ENCODE measurements around the gene MGAT2. TPM values are rescaled to one million over a fixed set of nuclear protein-coding genes. Genes with fewer than 3 reads are reported as not detected.

The MGAT2 gene
- total and polyA plus RNA-seq, 9 of the 15 experiments (the other 6 are each of a cell fraction or from before 2014, with no cell fraction given), result 0.03 to 33.3 (median 24.6) TPM; not detected in 1

DNA sequence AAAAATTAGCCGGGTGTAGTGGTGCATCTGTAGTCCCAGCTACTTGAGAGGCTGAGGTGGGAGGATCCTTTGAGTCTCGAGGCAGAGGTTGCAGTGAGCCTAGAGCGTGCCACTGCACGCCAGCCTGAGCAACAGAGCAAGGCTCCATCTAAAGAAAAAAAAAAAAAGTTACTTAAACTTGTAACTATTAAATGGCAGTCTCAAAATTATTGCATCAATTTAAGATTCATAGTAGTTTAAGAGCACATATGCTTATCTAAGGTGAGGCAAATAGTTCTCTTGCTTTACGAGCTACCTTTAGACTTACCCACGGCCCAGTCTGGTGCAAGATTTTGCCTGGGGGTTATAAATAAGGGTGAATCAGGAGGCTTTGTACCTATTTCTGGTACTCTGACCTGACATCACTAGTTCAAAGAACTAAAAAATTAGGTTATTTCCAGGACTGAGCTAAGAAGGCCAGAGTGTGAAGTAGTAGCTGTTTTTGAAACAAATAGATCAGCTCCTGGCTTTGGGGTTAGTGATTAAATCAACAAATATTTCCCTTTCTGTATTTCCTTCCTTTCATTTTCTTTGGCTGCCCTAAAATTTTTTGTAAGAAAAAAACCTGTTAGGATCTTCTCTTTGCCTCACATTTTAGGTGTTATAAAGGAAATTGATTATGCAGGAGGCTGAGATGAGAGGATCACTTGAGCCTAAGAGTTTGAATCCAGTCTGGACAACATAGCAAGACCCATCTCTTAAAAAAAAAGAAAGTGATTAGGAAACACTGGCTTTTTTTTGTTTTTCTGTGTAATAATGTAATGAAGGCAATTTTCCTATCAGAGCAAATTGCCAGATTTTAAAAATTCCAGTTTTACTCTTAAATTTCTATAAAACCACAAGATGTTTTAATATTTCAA lies 3.6 kb downstream of the MGAT2 start (continued):
- TF ChIP-seq, protein P1, sequence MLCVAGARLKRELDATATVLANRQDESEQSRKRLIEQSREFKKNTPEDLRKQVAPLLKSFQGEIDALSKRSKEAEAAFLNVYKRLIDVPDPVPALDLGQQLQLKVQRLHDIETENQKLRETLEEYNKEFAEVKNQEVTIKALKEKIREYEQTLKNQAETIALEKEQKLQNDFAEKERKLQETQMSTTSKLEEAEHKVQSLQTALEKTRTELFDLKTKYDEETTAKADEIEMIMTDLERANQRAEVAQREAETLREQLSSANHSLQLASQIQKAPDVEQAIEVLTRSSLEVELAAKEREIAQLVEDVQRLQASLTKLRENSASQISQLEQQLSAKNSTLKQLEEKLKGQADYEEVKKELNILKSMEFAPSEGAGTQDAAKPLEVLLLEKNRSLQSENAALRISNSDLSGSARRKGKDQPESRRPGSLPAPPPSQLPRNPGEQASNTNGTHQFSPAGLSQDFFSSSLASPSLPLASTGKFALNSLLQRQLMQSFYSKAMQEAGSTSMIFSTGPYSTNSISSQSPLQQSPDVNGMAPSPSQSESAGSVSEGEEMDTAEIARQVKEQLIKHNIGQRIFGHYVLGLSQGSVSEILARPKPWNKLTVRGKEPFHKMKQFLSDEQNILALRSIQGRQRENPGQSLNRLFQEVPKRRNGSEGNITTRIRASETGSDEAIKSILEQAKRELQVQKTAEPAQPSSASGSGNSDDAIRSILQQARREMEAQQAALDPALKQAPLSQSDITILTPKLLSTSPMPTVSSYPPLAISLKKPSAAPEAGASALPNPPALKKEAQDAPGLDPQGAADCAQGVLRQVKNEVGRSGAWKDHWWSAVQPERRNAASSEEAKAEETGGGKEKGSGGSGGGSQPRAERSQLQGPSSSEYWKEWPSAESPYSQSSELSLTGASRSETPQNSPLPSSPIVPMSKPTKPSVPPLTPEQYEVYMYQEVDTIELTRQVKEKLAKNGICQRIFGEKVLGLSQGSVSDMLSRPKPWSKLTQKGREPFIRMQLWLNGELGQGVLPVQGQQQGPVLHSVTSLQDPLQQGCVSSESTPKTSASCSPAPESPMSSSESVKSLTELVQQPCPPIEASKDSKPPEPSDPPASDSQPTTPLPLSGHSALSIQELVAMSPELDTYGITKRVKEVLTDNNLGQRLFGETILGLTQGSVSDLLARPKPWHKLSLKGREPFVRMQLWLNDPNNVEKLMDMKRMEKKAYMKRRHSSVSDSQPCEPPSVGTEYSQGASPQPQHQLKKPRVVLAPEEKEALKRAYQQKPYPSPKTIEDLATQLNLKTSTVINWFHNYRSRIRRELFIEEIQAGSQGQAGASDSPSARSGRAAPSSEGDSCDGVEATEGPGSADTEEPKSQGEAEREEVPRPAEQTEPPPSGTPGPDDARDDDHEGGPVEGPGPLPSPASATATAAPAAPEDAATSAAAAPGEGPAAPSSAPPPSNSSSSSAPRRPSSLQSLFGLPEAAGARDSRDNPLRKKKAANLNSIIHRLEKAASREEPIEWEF (CRISPR knock-in tag; IDR thresholded peaks at IDR 0.05), result no peak
- TF ChIP-seq JUN (IDR thresholded peaks at IDR 0.05; ENCODE audit: borderline replicate concordance, low read depth, low read length), result no peak
- TF ChIP-seq JUN (CRISPR knock-in tag; IDR thresholded peaks at IDR 0.05; ENCODE audit: borderline replicate concordance), result no peak
- TF ChIP-seq ELF2 (CRISPR knock-in tag; IDR thresholded peaks at IDR 0.05), result no peak
- TF ChIP-seq TAF9B (IDR thresholded peaks at IDR 0.05; ENCODE audit: partially characterized antibody), result no peak
- TF ChIP-seq, protein P2, sequence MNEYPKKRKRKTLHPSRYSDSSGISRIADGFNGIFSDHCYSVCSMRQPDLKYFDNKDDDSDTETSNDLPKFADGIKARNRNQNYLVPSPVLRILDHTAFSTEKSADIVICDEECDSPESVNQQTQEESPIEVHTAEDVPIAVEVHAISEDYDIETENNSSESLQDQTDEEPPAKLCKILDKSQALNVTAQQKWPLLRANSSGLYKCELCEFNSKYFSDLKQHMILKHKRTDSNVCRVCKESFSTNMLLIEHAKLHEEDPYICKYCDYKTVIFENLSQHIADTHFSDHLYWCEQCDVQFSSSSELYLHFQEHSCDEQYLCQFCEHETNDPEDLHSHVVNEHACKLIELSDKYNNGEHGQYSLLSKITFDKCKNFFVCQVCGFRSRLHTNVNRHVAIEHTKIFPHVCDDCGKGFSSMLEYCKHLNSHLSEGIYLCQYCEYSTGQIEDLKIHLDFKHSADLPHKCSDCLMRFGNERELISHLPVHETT (CRISPR knock-in tag; conservative IDR thresholded peaks at IDR 0.05 in 1 of 2, IDR thresholded peaks at IDR 0.05 in 1 of 2), result no peak
- TF ChIP-seq RBM25 (IDR thresholded peaks at IDR 0.05; ENCODE audit: low read depth, low read length, severe bottlenecking), result peak; percentile 86
- TF ChIP-seq GTF2A2 (tag; IDR thresholded peaks at IDR 0.05), result no peak
- no peak for TF ChIP-seq ZNF444 (CRISPR knock-in tag; IDR thresholded peaks at IDR 0.05)
- TF ChIP-seq DNMT1 (IDR thresholded peaks at IDR 0.05), result no peak
- no peak for TF ChIP-seq MBD1 (CRISPR knock-in tag; IDR thresholded peaks at IDR 0.05)
- no peak for TF ChIP-seq CGGBP1 (CRISPR knock-in tag; IDR thresholded peaks at IDR 0.05)
- TF ChIP-seq ZNF311 (CRISPR knock-in tag; IDR thresholded peaks at IDR 0.05), result no peak
- peak; percentile 47; the same call in 1 of the 2 replicates for TF ChIP-seq POLR2A (conservative IDR thresholded peaks at IDR 0.05)
- peak; percentile 85 for TF ChIP-seq ZNF121 (CRISPR knock-in tag; conservative IDR thresholded peaks at IDR 0.05)
- no peak for TF ChIP-seq MCM7 (IDR thresholded peaks at IDR 0.05)
- TF ChIP-seq KDM1A (IDR thresholded peaks at IDR 0.05), result peak in 1 of 2 experiments; percentile 19; a peak in 1 of 4 replicates
- TF ChIP-seq ZNF644 (tag; IDR thresholded peaks at IDR 0.05; ENCODE audit: low read depth), result no peak
- TF ChIP-seq ZFP30 (CRISPR knock-in tag; IDR thresholded peaks at IDR 0.05; ENCODE audit: borderline replicate concordance), result no peak
- no peak for TF ChIP-seq CREM (IDR thresholded peaks at IDR 0.05; ENCODE audit: low read depth)

Measured in K562 (cell line).